BJ (cell line): Measurements from ENCODE around the gene HS3ST3A1. TPM values are rescaled to one million over a fixed set of nuclear protein-coding genes. Genes with fewer than 3 reads are reported as not detected.

Experiments used
- CTCF ChIA-PET: fragments of 350-600 bp; formaldehyde crosslinking; extraction: SDS; loops from one replicate; lab custom pipeline; 2021; ENCODE audit warnings: antibody characterized with exemption, inconsistent platforms; lab: Yijun Ruan, JAX
- POLR2A ChIA-PET: fragments of 300-600 bp; sonication (Branson Sonifier 250); formaldehyde crosslinking; extraction: SDS; loops from one replicate; lab custom pipeline; 2021; ENCODE audit warnings: antibody characterized with exemption; lab: Charles Lee
- DNase-seq: peaks from one replicate; pipeline ENCODE4 v3.0.0-alpha.2; 2011; ENCODE audit warnings: low read depth
- H3K27me3 ChIP-seq: 2 replicates; pipeline ENCODE4 v1.6.0; 2011; ENCODE audit warnings: low read length; ENCODE audit not compliant: control insufficient read depth, insufficient read depth
- H3K36me3 ChIP-seq: 2 replicates; pipeline ENCODE4 v1.5.1; 2011; ENCODE audit warnings: low read length; ENCODE audit not compliant: control insufficient read depth, insufficient read depth
- H3K4me3 ChIP-seq: 2 replicates; pipeline ENCODE4 v1.5.1; 2011; ENCODE audit warnings: low read depth, mild to moderate bottlenecking, control low read depth, low read length
- CTCF ChIP-seq: IDR thresholded peaks from 2 replicates; pipeline ENCODE4 v1.5.1; 2011; ENCODE audit warnings: low read depth, mild to moderate bottlenecking, control low read depth, inconsistent platforms, low read length, moderate library complexity; ENCODE audit not compliant: insufficient read depth
- polyA plus RNA-seq: library from polyadenylated mRNA; depleted of rRNA; stranded (reverse); fragments of >200 nt; gene quantifications from 2 replicates; pipeline ENCODE4 v1.2.3, GENCODE V29; 2011

Gene HS3ST3A1
- polyA plus RNA-seq, 1 experiment: 7.5 TPM

GRCh38 chr17:13635951-13636350 is 34.2 kb upstream of the HS3ST3A1 start:
- Histone ChIP-seq H3K36me3 (no peaks in the 10 kb centered on the region), H3K27me3 (no peaks in the 10 kb centered on the region), H3K4me3 (no peak overlapping the region)
- ChIA-PET CTCF (no interaction called here), POLR2A (no interaction called here)
- DNase-seq: no peak
- TF ChIP-seq CTCF: no peak

- no peak for DNase-seq
- Histone ChIP-seq H3K27me3 (no peaks in the 10 kb centered on the region), H3K4me3 (no peak overlapping the region), H3K36me3 (no peaks in the 10 kb centered on the region)
- ChIA-PET CTCF (no interaction called here), POLR2A (no interaction called here)
- no peak for TF ChIP-seq CTCF
Observed at GRCh38 chr17:13634021-13634420, 32.3 kb upstream of the HS3ST3A1 start.

GRCh38 chr17:13631529-13631928 is 29.8 kb upstream of the HS3ST3A1 start:
- no peak for TF ChIP-seq CTCF
- DNase-seq: no peak
- POLR2A ChIA-PET: no interaction called here
- Histone ChIP-seq H3K27me3 (no peaks in the 10 kb centered on the region), H3K4me3 (no peak overlapping the region), H3K36me3 (no peaks in the 10 kb centered on the region)
- CTCF ChIA-PET: no interaction called here

GRCh38 chr17:13626703-13627102 is 25.0 kb upstream of the HS3ST3A1 start:
- peak; percentile 24 for DNase-seq
- Histone ChIP-seq H3K27me3 (no peaks in the 10 kb centered on the region), H3K36me3 (no peaks in the 10 kb centered on the region), H3K4me3 (no peak overlapping the region)
- ChIA-PET CTCF (no interaction called here), POLR2A (no interaction called here)
- no peak for TF ChIP-seq CTCF

- Histone ChIP-seq H3K36me3 (no peaks in the 10 kb centered on the region), H3K4me3 (no peak overlapping the region), H3K27me3 (no peaks in the 10 kb centered on the region)
- ChIA-PET CTCF (interaction anchor here (0.6 kb wide), 1 partner anchor 269 kb away, joined by 3 read pairs; no protein-coding TSS in a partner anchor), POLR2A (no interaction called here)
- TF ChIP-seq CTCF: no peak
- no peak for DNase-seq
Observed at GRCh38 chr17:13619462-13619861, 17.7 kb upstream of the HS3ST3A1 start.
